Tibial artery (tissue), 4 donors: ENCODE results near the gene ESD.

ENCODE experiments used
- DNase-seq, 2 donors: peaks; one replicate each; pipeline ENCODE4 v3.0.0-alpha.2; 2019
- H3K27ac ChIP-seq, 2 donors: fragments of 200-600 bp; sonication (generic) in 1 of 2; 1 replicate in 1 of 2; 2 replicates in 1 of 2; pipeline ENCODE4 v1.5.1; 2018 to 2019; ENCODE audit warnings: mild to moderate bottlenecking in 1 of 2
- H3K27me3 ChIP-seq, 2 donors: fragments of 200-600 bp; sonication (generic) in 1 of 2; one replicate each; pipeline versions ENCODE4 v1.5.1 to v1.6.0; 2016 to 2019
- H3K36me3 ChIP-seq, 3 donors: fragments of 200-600 bp; sonication (generic) in 2 of 3; one replicate each; pipeline ENCODE4 v1.5.1; 2016 to 2019; ENCODE audit warnings: mild to moderate bottlenecking in 2 of 3
- H3K4me1 ChIP-seq, 4 donors: fragments of 200-600 bp; sonication (generic) in 2 of 4; 1 replicate in 3 of 4; 2 replicates in 1 of 4; pipeline ENCODE4 v1.5.1; 2016 to 2019
- H3K4me3 ChIP-seq, 2 donors: fragments of 200-600 bp; sonication (generic) in 1 of 2; 1 replicate in 1 of 2; 2 replicates in 1 of 2; pipeline ENCODE4 v1.5.1; 2018 to 2019; ENCODE audit warnings: mild to moderate bottlenecking in 2 of 2
- H3K9me3 ChIP-seq, 3 donors: fragments of 200-600 bp; sonication (generic) in 1 of 3; one replicate each; pipeline ENCODE4 v1.5.1; 2016 to 2019
- intact Hi-C: fragments of 100-400 bp; cut with DNase I; formaldehyde crosslinking; loops from one replicate; pipeline ENCODE4 v1.15.0; 2023; ENCODE audit warnings: low total_unique reads
- TF ChIP-seq, protein P1 (sequence below), 2 experiments: fragments of 200-600 bp in 1 of 2; fragments of 450-650 bp in 1 of 2; IDR thresholded peaks; one replicate each; pipeline ENCODE4 v1.5.1; 2017 to 2019; ENCODE audit warnings: antibody characterized with exemption in 2 of 2, mild to moderate bottlenecking in 1 of 2, moderate library complexity in 1 of 2

ESD gene

DNA sequence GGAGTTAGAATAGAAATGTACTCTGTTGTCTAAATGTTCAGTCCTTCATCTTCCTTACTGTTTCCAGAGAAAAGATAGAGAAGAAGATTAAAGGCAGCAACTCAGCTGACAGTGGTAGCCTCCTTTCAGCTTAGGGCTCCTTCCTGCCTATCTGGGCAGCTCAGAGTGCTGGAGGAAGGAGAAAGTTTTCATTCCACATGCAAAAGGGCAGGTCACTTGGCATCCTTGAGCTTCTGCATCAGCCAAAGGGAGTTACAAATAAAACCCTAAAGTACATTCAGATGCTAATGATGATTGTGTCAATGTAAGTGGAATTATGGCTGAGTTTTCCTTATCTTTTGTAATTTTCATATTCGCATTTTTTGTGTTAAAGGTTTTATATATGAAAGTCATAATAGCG, 58.9 kb downstream of the ESD start:
- H3K27ac ChIP-seq, result no peak overlapping the region
- H3K4me1 ChIP-seq, result peaks cover 0 to 9% (median 0%) of the 10 kb centered on the region in 4 donors
- H3K36me3 ChIP-seq, result peaks cover 10 to 41% (median 35%) of the 10 kb centered on the region in 3 donors
- intact Hi-C loops, result no loop called here
- H3K4me3 ChIP-seq, result no peak overlapping the region
- TF ChIP-seq, protein P1, sequence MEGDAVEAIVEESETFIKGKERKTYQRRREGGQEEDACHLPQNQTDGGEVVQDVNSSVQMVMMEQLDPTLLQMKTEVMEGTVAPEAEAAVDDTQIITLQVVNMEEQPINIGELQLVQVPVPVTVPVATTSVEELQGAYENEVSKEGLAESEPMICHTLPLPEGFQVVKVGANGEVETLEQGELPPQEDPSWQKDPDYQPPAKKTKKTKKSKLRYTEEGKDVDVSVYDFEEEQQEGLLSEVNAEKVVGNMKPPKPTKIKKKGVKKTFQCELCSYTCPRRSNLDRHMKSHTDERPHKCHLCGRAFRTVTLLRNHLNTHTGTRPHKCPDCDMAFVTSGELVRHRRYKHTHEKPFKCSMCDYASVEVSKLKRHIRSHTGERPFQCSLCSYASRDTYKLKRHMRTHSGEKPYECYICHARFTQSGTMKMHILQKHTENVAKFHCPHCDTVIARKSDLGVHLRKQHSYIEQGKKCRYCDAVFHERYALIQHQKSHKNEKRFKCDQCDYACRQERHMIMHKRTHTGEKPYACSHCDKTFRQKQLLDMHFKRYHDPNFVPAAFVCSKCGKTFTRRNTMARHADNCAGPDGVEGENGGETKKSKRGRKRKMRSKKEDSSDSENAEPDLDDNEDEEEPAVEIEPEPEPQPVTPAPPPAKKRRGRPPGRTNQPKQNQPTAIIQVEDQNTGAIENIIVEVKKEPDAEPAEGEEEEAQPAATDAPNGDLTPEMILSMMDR (IDR thresholded peaks at IDR 0.05), result no peak
- no peak for DNase-seq
- H3K9me3 ChIP-seq, result no peaks in the 10 kb centered on the region
- H3K27me3 ChIP-seq, result no peaks in the 10 kb centered on the region

DNA sequence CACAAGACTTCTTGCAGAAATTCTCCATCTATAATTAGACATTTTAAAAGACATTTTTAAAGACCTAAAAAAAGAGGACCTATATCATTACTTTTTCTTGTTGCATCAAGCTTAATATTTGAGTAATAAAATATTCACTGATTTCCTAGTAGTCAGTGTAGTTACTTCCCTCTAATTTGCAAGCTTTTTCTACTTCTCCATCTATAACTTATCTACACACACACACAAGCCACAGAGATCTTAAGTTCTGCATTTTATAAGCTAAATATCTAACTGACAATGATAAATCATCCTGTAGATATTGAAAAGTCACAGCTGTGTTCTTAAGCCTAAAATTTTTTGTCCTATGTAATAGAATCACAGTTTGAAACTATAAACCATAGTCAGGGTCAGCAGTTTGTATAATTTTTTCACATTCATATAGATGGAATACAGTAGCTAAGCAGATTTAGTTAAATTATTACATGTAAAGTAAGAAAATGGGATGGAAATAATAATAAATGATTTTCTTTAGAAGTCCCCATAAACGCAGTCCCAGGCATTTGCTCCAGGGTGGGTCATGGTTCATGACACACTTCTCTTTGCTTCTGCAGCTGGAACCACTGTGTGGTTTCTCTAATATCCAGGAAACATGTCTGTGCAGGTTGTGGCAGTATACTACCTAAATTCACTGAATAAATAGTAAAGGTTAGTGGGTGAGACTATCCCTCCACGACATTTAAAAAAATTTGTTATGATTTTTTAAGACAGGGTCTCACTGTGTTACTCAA, 60.2 kb downstream of the ESD start:
- Histone ChIP-seq H3K4me1 (peaks cover 0 to 9% (median 0%) of the 10 kb centered on the region in 4 donors), H3K36me3 (peaks cover 22 to 50% (median 35%) of the 10 kb centered on the region in 3 donors), H3K27ac (no peak overlapping the region), H3K27me3 (no peaks in the 10 kb centered on the region), H3K4me3 (no peak overlapping the region), H3K9me3 (no peaks in the 10 kb centered on the region)
- DNase-seq, result no peak
- intact Hi-C loops, result no loop called here
- TF ChIP-seq, protein P1 (IDR thresholded peaks at IDR 0.05), result no peak

- Histone ChIP-seq H3K36me3 (peaks cover 31 to 51% (median 41%) of the 10 kb centered on the region in 3 donors), H3K9me3 (no peaks in the 10 kb centered on the region), H3K27ac (no peak overlapping the region), H3K27me3 (no peaks in the 10 kb centered on the region), H3K4me3 (no peak overlapping the region), H3K4me1 (peaks cover 0 to 9% (median 0%) of the 10 kb centered on the region in 4 donors)
- TF ChIP-seq, protein P1 (IDR thresholded peaks at IDR 0.05), result no peak
- intact Hi-C loops, result no loop called here
- DNase-seq, result no peak
Observed at GRCh38 chr13:46735425-46735824, 61.5 kb downstream of the ESD start.

DNA sequence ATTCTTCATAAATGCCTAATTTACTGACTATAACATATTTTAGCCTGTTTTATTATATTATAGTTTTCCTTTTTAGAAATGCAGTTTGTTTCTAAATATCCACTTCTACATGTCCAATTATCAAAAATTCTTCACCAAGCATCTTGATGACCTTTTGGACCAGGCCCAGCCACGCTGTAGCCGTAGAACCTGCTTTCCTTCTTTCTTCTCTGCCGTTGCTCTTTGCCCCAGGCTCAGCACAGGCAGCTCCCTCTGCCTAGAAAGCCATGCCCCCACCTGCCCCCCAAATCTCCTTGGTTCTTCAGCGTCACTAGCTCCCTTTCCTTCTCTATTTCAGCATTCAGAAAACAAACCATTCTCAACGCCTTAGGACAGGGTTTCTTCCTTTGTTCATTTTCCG, 65.4 kb downstream of the ESD start:
- Histone ChIP-seq H3K27ac (no peak overlapping the region), H3K27me3 (no peaks in the 10 kb centered on the region), H3K4me1 (no peaks in the 10 kb centered on the region), H3K4me3 (no peak overlapping the region), H3K9me3 (no peaks in the 10 kb centered on the region), H3K36me3 (peaks cover 60 to 70% (median 69%) of the 10 kb centered on the region in 3 donors)
- TF ChIP-seq, protein P1 (IDR thresholded peaks at IDR 0.05), result no peak
- intact Hi-C loops, result no loop called here
- DNase-seq, result no peak

DNA sequence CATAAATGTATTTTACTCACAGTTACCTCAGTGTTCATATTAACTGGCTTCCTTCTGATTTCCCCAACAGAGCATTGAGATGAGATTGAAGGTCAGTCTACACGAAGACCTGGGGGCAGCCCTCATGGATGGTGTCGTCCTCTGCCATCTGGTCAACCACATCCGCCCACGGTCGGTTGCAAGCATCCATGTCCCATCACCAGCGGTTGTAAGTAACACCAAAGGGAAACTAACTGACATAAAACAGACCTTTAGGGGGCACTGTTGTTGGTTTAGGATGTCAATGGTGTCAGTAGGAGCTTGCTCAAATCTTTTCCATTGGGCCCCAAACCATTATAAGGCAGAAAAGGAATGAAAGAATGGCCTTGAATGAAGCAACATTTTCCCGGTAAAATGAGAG, 68.2 kb downstream of the ESD start:
- peaks cover 79 to 92% (median 80%) of the 10 kb centered on the region in 3 donors for H3K36me3 ChIP-seq
- H3K27ac ChIP-seq, result no peak overlapping the region
- TF ChIP-seq, protein P1 (IDR thresholded peaks at IDR 0.05), result no peak
- H3K4me3 ChIP-seq, result no peak overlapping the region
- H3K27me3 ChIP-seq, result no peaks in the 10 kb centered on the region
- no peak for DNase-seq
- no peaks in the 10 kb centered on the region for H3K9me3 ChIP-seq
- intact Hi-C loops, result no loop called here
- H3K4me1 ChIP-seq, result no peaks in the 10 kb centered on the region
